ENCODE data around the gene ZNRF2. TPM values are rescaled to one million over a fixed set of nuclear protein-coding genes. Genes with fewer than 3 reads are reported as not detected.
A peak's percentile ranks its signal among the peaks of the same experiment; 100 is the strongest.

Gene ZNRF2
- total and polyA plus RNA-seq, 10 of the 15 experiments (the other 5 are each of a cell fraction or from before 2014, with no cell fraction given), result 1.2 to 20.4 (median 9.5) TPM

DNA sequence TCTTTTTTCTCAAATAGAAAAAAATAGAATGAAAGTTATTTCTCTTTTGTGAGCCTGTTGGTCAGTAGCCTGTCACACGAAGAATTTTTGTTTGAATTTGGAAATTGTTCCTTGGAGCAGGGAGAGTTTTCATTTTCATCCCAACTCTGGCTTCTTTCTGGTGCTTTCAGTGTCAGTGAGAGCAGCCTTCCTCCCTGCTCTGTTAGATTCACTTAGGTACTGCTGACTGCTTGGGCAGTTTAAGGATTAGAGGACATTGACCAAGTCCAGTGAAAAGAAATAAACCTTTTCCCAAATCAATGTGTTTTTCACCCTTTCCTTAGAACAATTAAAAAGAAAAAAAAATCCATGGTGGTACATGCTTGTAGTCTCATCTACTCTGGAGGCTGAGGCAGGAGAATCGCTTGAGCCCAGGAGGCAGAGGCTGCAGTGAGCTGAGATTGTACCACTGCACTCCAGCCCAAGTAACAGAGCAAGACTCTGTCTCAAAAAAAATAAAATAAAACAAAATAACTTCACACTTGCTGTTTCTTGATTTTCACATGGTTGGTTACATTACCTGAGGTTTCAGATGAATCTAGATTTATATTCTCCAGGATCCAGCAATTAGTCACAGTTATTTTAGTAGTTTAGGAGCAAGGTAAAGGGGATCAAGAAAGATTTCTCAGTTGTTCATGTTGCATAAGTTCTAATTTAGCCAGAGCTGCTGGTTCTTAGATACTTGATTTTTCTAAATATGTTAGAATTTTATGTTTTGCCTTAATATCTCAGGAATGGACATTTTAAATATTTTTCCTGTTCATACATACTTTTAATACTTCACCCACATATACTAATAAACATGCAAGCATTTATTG, 63.1 kb downstream of the ZNRF2 start:
- no peaks in the 10 kb centered on the region; the same call in 1 of the 3 replicates for H3K9me3 ChIP-seq (replicated peaks; ENCODE audit: control insufficient read depth, insufficient read depth, low read length)
- no peak overlapping the region; the same call in 1 of the 2 replicates for H2AFZ ChIP-seq (ENCODE audit: control insufficient read depth, low read depth, low read length)
- RAD21 ChIA-PET (ENCODE audit: unreplicated experiment), result interaction anchor here (1.0 to 8.0 kb wide), 9 partner anchors 15 to 184 kb away, joined by 4 to 108 read pairs (median 28); partner anchors contain the start of gene ZNRF2
- no peak for DNase-seq (ENCODE audit: low read depth, low spot score)
- CTCF ChIA-PET, result interaction anchor here (0.7 to 7.6 kb wide), 6 partner anchors 20 to 183 kb away, joined by 4 to 57 read pairs (median 4); no protein-coding TSS in a partner anchor
- no peaks in the 10 kb centered on the region for H3K36me3 ChIP-seq (ENCODE audit: control insufficient read depth in 2 of 2, insufficient read depth in 2 of 2, low read length in 1 of 2)
- intact Hi-C loops (cut with micrococcal nuclease; ENCODE audit: unreplicated experiment), result loop anchor here (2.0 kb wide), 1 partner anchor 25 kb away; no protein-coding TSS in a partner anchor
- WGBS (ENCODE audit: insufficient coverage, insufficient replicate concordance, low lambda C conversion rate, missing lambda C conversion rate), result 19% methylated on average over 2 of the region's 2 CpGs
- POLR2A ChIA-PET, result interaction anchor here (1.0 to 2.8 kb wide), 6 partner anchors 12 to 68 kb away, joined by 3 to 23 read pairs (median 6); partner anchors contain the start of gene ZNRF2
- peak overlapping the region; percentile 31; the same call in 1 of the 2 replicates for H3K4me3 ChIP-seq
- no peaks in the 10 kb centered on the region for H3K27me3 ChIP-seq (replicated peaks in 1 of 2; ENCODE audit: control insufficient read depth in 2 of 2, insufficient read depth in 2 of 2, low read length in 1 of 2)
- FAIRE-seq, result no peak
- in situ Hi-C loops (cut with MboI), result no loop called here
- peaks cover 23% of the 10 kb centered on the region; the same call in 1 of the 2 replicates for H3K4me1 ChIP-seq (ENCODE audit: control insufficient read depth, insufficient read depth, low read length)
- SMC1A ChIA-PET (ENCODE audit: uncharacterized antibody, unreplicated experiment), result interaction anchor here (0.9 to 9.0 kb wide), 12 partner anchors 8 to 182 kb away, joined by 3 to 202 read pairs (median 5); no protein-coding TSS in a partner anchor
- 0 out of 2 replicates have a peak, but pooled peaks have one; percentile 17 for TF ChIP-seq TAF1 (IDR thresholded peaks at IDR 0.05; ENCODE audit: borderline replicate concordance, low read depth, low read length)
- no peak for TF ChIP-seq BMI1 (IDR thresholded peaks at IDR 0.05; ENCODE audit: borderline replicate concordance)
- ATAC-seq, result peak; percentile 41
- BruUV-seq (replicated peaks), result no TSS peak
- no peaks in the 10 kb centered on the region for H4K20me1 ChIP-seq (ENCODE audit: control insufficient read depth, insufficient read depth)
- H3K27ac ChIP-seq (ENCODE audit: control insufficient read depth, insufficient read depth), result peak overlapping the region; percentile 83
- H3K4me2 ChIP-seq (ENCODE audit: control insufficient read depth, insufficient read depth), result peak overlapping the region; percentile 96
- peaks cover 42% of the 10 kb centered on the region for H3K79me2 ChIP-seq (ENCODE audit: control insufficient read depth, insufficient read depth, low read length)
- H3K9ac ChIP-seq (ENCODE audit: control insufficient read depth, insufficient read depth, low read length), result peak overlapping the region; percentile 40

DNA sequence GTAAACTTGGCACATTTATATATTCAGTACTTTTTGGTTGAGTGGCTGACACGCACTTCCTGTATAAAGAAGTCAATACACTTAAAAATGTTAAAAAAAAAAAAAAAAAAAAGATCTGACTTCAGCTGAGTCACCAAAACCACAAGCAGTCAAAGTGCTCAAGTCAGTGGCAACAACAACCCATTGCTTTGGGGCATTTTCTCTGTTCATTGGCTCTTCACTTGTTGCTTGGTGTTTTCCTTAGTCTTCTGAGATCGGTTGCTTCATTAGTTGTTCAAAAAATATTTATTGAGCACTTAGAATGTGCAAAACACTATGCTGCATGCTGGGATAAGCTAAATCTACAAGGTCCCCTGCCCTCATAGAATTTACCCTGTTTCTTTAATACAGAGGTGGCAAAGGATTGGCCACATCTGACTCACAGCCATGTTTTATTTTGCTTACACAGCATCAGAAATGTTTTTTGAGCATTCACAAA, 63.7 kb downstream of the ZNRF2 start:
- Histone ChIP-seq H3K27ac (ENCODE audit: control insufficient read depth, insufficient read depth) (peak overlapping the region; percentile 83), H3K4me3 (peak overlapping the region; percentile 4; the same call in 1 of the 2 replicates), H4K20me1 (ENCODE audit: control insufficient read depth, insufficient read depth) (no peaks in the 10 kb centered on the region), H3K79me2 (ENCODE audit: control insufficient read depth, insufficient read depth, low read length) (peaks cover 41% of the 10 kb centered on the region), H3K9me3 (replicated peaks; ENCODE audit: control insufficient read depth, insufficient read depth, low read length) (no peaks in the 10 kb centered on the region; the same call in 2 of the 3 replicates), H3K27me3 (replicated peaks in 1 of 2; ENCODE audit: control insufficient read depth in 2 of 2, insufficient read depth in 2 of 2, low read length in 1 of 2) (no peaks in the 10 kb centered on the region), H3K4me2 (ENCODE audit: control insufficient read depth, insufficient read depth) (peak overlapping the region; percentile 96), H2AFZ (ENCODE audit: control insufficient read depth, low read depth, low read length) (peak overlapping the region; percentile 69), H3K36me3 (ENCODE audit: control insufficient read depth in 2 of 2, insufficient read depth in 2 of 2, low read length in 1 of 2) (no peaks in the 10 kb centered on the region), H3K9ac (ENCODE audit: control insufficient read depth, insufficient read depth, low read length) (peak overlapping the region; percentile 55), H3K4me1 (ENCODE audit: control insufficient read depth, insufficient read depth, low read length) (peaks cover 23% of the 10 kb centered on the region; the same call in 1 of the 2 replicates)
- POLR2A ChIA-PET, result interaction anchor here (0.6 to 2.8 kb wide), 9 partner anchors 12 to 287 kb away, joined by 3 to 23 read pairs (median 6); partner anchors contain the start of gene ZNRF2
- WGBS (ENCODE audit: insufficient coverage, insufficient replicate concordance, low lambda C conversion rate, missing lambda C conversion rate), result 0% methylated on average over 2 of the region's 2 CpGs
- peak; percentile 92 for ATAC-seq
- CTCF ChIA-PET, result interaction anchor here (0.7 to 7.6 kb wide), 13 partner anchors 13 to 184 kb away, joined by 4 to 138 read pairs (median 9); no protein-coding TSS in a partner anchor
- RAD21 ChIA-PET (ENCODE audit: unreplicated experiment), result interaction anchor here (1.0 to 8.0 kb wide), 13 partner anchors 12 to 1937 kb away, joined by 3 to 108 read pairs (median 5); partner anchors contain the start of gene ZNRF2
- SMC1A ChIA-PET (ENCODE audit: uncharacterized antibody, unreplicated experiment), result interaction anchor here (0.6 to 9.0 kb wide), 20 partner anchors 9 to 182 kb away, joined by 3 to 202 read pairs (median 4); no protein-coding TSS in a partner anchor
- in situ Hi-C loops (cut with MboI), result no loop called here
- peak; percentile 70 for FAIRE-seq
- peak; percentile 85 for DNase-seq (ENCODE audit: low read depth, low spot score)
- intact Hi-C loops (cut with micrococcal nuclease; ENCODE audit: unreplicated experiment), result loop anchor here (2.0 kb wide), 1 partner anchor 25 kb away; no protein-coding TSS in a partner anchor
- no TSS peak for BruUV-seq (replicated peaks)
- peak; percentile 99 for TF ChIP-seq RUNX3 (IDR thresholded peaks at IDR 0.05; ENCODE audit: low read length)
- no peak for TF ChIP-seq ZZZ3 (IDR thresholded peaks at IDR 0.05; ENCODE audit: control insufficient read depth, insufficient read length, low read depth)
- TF ChIP-seq, protein P1, sequence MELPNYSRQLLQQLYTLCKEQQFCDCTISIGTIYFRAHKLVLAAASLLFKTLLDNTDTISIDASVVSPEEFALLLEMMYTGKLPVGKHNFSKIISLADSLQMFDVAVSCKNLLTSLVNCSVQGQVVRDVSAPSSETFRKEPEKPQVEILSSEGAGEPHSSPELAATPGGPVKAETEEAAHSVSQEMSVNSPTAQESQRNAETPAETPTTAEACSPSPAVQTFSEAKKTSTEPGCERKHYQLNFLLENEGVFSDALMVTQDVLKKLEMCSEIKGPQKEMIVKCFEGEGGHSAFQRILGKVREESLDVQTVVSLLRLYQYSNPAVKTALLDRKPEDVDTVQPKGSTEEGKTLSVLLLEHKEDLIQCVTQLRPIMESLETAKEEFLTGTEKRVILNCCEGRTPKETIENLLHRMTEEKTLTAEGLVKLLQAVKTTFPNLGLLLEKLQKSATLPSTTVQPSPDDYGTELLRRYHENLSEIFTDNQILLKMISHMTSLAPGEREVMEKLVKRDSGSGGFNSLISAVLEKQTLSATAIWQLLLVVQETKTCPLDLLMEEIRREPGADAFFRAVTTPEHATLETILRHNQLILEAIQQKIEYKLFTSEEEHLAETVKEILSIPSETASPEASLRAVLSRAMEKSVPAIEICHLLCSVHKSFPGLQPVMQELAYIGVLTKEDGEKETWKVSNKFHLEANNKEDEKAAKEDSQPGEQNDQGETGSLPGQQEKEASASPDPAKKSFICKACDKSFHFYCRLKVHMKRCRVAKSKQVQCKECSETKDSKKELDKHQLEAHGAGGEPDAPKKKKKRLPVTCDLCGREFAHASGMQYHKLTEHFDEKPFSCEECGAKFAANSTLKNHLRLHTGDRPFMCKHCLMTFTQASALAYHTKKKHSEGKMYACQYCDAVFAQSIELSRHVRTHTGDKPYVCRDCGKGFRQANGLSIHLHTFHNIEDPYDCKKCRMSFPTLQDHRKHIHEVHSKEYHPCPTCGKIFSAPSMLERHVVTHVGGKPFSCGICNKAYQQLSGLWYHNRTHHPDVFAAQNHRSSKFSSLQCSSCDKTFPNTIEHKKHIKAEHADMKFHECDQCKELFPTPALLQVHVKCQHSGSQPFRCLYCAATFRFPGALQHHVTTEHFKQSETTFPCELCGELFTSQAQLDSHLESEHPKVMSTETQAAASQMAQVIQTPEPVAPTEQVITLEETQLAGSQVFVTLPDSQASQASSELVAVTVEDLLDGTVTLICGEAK (IDR thresholded peaks at IDR 0.05; ENCODE audit: borderline replicate concordance), result peak; percentile 80
- TF ChIP-seq TCF3 (IDR thresholded peaks at IDR 0.05; ENCODE audit: borderline replicate concordance, insufficient read depth, low read depth, low read length), result no peak
- TF ChIP-seq SMAD5 (IDR thresholded peaks at IDR 0.05; ENCODE audit: low read depth), result no peak
- TF ChIP-seq RFX5 (IDR thresholded peaks at IDR 0.05; ENCODE audit: low read depth, low read length), result peak; percentile 74; the same call in 1 of the 2 replicates
- no peak for TF ChIP-seq SIX5 (IDR thresholded peaks at IDR 0.05; ENCODE audit: low read depth, low read length, severe bottlenecking)

All from GM12878 (cell line).